HG02759 (cell line): ENCODE data around the gene ELMO1.
A peak's percentile ranks its signal among the peaks of the same experiment; 100 is the strongest.

ENCODE experiments used
- ATAC-seq: cut with Tn5 transposase; IDR thresholded peaks from one replicate; pipeline ENCODE4 v1.9.1; 2021; ENCODE audit warnings: mild to moderate bottlenecking, moderate library complexity; ENCODE audit not compliant: unreplicated experiment

Gene ELMO1

GRCh38 chr7:36904802-36905201 lies 543.9 kb downstream of the ELMO1 start:
- no peak for ATAC-seq

- no peak for ATAC-seq
Measured at GRCh38 chr7:36904101-36904500, 544.6 kb downstream of the ELMO1 start.

DNA sequence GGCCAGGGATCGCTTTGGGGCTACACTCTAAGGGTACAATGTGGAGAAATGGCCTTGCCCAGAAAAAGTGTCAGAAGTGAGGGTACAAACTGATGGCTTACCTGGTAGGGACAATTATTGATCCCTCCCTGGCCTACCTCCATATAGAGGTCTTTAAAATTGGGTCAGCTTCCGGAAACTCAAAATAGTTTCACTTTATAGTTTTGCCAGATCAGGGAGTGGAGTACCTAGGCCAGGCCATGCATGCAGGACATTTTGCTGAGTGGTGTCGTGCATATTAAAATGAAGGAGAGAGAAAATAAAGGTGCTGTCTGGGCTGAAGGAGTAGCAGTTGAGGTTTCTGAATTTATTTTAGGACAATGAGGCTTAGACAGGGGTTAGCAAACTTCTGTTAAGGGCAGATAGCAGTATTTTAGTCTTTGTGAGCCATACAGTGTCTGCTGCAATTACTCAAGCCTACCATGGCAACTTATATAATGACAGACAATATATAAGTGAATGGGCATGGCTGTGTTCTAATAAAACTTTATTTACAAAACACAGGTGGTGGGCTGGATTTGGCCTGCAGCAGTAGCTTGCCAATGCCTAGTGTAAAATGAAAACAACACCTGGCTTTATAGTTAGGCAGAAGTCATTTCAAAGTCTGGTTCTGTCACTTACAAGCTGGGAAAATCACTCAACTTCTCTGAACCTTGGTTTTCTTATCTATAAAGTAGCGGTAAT lies 547.5 kb downstream of the ELMO1 start:
- ATAC-seq: no peak

DNA sequence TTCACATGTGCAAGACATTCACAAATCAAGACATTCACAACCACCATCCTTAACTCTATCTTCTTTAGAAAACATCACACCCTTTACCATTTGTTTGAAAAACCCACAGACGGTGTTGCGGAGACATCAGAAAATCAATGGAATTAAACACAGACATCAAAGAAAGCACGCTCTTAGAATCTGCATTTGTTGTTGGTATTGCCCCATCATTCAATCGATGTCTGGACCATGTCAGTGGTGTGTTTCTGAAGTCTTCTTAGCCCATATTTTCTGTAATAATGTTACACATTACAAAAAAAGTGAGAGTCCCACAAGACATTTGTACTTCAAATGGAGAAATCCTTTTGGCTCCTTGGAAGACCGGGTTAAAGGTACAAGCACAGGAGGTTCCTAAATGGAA lies 550.5 kb downstream of the ELMO1 start:
- no peak for ATAC-seq

DNA sequence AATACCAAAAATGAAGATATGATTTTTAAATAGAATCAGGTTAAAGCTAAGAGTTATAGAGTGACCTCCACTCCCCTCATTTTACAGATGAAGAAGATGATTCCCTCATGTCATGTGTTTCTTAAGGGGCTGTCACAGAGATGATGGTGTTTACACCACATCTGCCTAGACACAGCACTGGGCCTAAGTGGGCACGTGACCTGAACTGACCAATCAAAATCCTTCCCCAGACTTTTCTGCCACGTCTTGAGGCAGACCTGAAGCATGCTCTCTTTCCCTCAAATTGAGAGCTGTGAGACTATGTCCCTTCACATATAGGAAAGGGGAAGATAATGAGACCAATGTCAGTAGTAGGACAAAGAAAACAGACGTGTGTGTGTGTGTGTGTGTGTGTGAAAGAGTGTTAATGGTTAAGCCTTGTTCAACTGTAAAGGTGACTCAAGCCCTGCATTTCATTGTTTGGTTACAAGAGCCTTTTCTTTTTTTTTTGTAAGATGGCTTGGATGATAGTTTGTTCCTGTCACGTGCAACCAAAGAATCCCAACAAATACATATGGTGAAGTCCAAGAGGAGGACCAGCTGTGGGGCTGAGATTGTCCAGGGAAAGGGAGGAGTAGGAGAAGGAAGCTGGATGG lies 551.6 kb downstream of the ELMO1 start:
- ATAC-seq: no peak

- ATAC-seq: no peak
Measured at GRCh38 chr7:36896418-36896817, 552.2 kb downstream of the ELMO1 start.

DNA sequence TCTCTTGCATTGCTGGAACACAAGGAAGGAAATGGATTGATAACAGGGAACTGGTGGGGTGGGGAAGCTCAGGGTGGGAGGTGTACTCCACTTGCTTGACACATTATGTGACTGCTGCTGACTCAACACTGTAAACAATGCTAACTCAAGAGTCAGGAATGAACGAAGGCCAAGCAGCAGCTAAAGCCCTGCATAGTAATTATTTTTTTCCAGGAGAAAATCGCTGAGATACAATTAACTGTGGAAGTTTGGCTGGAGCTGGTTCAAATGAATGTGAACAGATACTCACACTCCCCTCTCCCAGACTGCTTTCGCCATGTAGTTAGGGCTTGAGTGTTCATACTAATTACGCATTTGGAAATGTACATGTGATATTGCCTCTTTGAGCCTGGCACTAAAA lies 553.5 kb downstream of the ELMO1 start:
- ATAC-seq: no peak

DNA sequence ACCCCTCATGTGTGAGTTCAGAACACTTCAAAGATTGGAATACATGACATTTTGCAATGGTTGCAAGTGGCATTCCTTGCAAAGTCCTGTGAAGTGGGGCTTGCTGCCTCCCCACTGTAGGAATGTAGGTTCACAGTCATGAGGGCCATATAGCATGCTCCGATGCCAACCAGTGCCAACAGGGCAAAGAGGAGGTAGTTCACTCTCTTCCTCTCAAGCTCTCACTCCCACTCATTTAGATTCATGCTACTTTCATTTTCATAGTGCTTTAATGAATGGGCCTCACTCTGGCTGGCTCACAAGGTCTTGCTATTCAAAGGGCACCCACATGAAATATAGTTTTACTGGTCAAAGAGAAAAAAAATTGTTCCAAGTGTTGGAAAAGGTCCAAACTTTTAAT lies 554.5 kb downstream of the ELMO1 start:
- peak; percentile 60 for ATAC-seq

GRCh38 chr7:36889182-36889581 lies 559.5 kb downstream of the ELMO1 start:
- ATAC-seq: no peak

DNA sequence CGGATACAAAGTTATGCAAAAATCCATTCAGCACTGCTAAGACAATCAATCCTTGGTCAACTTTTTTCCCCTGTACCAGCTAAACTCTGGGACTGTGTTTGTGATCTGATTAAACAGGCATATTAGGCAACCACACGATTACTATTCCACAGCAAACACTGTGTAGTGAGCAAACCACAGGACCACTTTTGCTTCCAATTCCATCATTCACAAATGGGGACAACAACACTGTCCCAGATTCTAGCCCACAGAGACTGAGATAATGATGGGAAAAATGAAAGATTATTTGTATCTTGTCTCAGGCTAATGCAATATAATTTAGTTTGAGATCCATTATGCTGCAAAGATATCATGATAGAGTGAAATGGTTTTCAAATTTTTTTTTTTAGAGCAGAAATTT lies 560.7 kb downstream of the ELMO1 start:
- ATAC-seq: no peak

- no peak for ATAC-seq
Measured at GRCh38 chr7:36887233-36887632, 561.4 kb downstream of the ELMO1 start.

DNA sequence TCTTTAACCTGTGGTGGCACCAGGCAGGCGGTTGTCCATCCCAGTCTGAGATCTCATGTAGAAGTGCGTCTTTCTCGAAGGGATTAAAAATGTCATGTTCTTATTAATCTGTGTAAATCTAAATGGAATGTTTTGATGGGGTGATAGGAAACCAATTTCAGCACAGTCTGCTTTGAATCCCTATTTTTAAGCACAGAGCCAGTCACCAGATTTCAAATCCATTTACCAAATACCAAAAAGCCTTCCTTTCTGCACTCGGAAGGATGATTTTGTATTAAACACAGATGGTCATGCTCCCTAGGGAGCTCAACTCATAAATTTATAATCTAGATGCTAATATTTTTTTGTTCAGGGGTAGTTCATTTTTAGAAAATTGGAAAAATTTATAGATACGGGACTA lies 563.8 kb downstream of the ELMO1 start:
- ATAC-seq: no peak

DNA sequence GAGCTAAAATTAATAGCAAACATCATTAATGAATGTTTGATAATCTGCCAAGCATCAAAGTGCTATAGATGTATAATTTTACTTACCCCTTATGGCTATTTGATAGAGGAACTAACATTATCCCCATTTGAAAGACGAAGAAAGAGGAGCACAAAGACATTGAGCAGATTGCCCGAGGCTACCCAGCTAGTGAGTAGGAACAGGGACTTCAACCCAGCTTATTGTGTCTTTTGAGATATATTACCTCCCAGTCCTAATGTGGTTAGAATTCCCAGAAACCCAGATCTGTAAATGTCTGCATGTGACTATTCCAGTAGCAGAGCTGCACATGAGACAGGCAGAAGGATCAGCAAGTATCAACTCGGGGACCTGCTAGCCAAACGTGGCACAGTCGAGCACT lies 564.3 kb downstream of the ELMO1 start:
- ATAC-seq: no peak

DNA sequence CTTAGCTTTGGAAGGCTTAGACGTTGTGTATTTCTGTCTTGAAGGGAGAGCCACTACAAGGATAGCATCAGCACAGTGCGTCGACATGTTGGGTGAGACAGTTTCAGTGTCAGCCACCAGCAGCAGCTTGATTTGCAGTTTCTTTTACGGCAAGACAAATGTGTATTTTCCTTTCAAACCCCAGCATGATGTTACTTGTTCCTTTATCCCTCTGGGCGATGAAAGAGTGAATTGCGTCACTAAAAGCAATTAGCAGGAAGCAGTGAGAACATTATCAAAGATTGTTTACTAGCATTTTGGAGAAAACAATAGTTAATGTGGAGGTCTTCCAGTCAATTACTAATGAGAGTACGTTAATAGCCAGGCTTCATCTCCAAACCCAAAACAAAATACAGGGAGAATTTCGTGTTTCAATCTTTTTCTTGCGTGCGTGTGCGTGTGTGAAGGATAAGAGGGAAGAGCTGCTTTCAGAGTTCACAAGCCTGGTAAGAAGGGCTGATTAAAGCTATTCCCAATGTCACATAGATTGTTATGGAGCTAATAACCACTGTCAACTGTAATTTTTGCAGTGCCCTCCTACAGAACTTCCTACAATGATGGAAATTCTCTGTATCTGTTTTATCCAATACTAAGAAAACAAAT lies 567.3 kb downstream of the ELMO1 start:
- ATAC-seq: no peak

GRCh38 chr7:36880108-36880507 lies 568.6 kb downstream of the ELMO1 start:
- ATAC-seq: no peak

DNA sequence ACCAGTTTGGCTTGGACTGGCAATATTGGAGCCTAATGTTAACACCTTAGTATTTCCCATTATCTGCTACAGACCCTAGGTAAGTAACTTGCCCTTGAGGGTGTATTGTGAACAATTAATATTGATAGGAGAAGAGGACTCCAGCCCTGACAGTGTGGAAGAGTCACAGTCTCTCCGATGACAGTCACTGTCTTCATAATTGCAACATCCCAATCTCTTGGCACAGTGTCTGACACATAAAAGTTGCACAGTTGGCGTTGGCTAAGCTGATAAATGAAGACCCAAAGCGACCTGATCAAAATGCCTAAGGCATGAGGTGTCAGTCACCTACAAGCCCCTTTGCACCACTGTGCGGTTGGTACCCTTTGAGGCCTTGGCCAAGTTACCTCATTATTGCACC lies 569.6 kb downstream of the ELMO1 start:
- ATAC-seq: no peak

DNA sequence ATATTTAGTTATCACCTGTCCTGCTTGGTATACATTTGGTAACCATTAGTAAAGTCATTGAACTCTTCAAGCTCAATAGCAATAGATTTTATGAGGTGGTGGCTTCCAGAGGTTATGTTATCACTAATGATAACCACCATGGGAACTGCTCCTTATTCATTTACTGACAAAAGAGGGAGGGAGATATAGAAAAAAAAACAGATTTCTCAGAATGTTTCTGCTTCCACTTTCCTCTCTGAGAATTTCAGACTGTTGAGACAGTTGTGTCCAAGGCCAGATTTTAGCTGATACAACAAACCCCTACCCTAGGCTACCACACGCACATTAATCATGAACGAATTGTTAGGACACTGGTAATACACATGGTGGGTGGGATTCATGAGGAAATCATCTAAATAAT lies 570.4 kb downstream of the ELMO1 start:
- no peak for ATAC-seq

- ATAC-seq: no peak
Measured at GRCh38 chr7:36875794-36876193, 572.9 kb downstream of the ELMO1 start.

- ATAC-seq: no peak
Measured at GRCh38 chr7:36874041-36874440, 574.6 kb downstream of the ELMO1 start.

DNA sequence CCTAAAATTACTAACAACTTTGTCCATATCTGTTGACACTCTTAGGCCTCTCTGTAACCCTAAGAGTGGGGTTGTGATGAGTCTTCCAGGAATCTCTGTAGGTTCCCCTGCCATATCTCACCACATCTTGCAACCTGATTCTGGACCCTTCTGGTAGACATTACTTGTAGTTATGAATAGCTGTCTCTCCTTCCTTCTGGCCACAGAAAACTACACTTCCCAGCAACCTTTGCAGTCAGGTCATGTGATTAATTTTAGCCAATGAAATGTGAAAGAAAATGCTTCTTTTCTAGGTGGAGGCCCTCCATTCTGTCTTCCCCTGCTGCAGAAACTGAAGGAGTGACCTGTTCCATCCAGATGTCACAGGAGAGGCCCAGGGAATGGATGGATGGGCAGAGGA lies 576.8 kb downstream of the ELMO1 start:
- ATAC-seq: no peak

GRCh38 chr7:36871355-36871738 lies 577.3 kb downstream of the ELMO1 start:
- ATAC-seq: no peak

- no peak for ATAC-seq
Measured at GRCh38 chr7:36870625-36871354, 577.9 kb downstream of the ELMO1 start.
